Measurements from ENCODE around the gene CACNA1E.

The CACNA1E gene

DNA sequence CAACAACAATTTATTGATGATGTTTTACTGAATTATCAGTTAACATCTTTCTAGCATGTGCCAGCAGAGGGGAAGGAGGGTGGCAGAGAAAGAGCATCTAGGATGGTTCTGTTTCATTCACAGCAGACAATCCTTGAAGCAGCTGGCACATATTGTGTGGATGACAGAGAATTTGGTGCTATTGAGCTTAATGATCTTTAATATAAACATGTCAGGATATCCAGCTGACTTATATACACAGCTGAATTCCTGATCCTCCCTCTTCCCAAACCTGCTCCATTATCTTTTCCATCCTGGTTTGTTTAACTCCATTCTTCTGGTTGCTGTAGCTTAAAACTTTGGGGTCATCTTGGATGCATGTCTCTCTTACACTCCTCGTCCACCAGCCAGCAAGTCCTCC lies 218.6 kb downstream of the CACNA1E start:
- DNase-seq (ENCODE audit: low read depth) = no peak

GRCh38 chr1:181704546-181704945 lies 221.2 kb downstream of the CACNA1E start:
- DNase-seq (ENCODE audit: low read depth) = no peak

GRCh38 chr1:181711820-181712219 lies 228.5 kb downstream of the CACNA1E start:
- no peak for DNase-seq (ENCODE audit: low read depth)

GRCh38 chr1:181712711-181713110 lies 229.4 kb downstream of the CACNA1E start:
- no peak for DNase-seq (ENCODE audit: low read depth)

DNA sequence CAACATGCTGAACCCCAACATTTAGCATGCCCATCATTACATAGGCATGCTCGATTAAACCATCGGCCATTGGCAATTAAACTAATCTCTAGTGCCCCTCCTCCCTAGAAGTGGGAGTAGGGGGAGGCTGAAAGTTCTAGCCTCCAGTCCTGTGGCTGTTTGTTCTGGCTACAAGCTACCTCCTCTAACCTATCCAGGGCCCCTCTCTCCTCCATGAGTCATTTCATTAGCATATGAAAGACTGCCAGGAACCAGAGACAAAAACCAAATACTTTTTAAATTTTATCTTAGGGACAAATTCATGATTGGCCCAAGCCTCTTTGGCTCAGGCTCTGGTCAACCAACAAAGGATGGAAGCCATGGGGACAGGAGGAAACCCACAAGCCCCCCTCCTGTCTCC lies 231.1 kb downstream of the CACNA1E start:
- DNase-seq (ENCODE audit: low read depth) = no peak

DNA sequence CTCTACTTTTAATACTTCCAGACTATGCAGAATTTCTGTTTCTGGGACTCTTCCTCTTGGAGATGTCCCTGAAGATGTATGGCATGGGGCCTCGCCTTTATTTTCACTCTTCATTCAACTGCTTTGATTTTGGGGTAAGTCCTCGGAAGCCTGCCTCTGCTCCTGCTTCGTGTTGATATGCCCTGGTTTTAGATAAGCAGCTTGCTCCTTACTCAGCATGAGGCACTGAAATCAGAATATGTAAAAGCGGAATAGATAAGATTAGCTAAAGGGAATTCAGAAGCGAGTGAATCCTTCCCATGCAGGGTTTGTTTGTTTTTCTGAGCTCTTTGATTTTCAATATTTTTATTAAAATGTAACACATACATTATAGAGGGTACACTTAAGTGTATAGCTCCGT lies 234.7 kb downstream of the CACNA1E start:
- no peak for DNase-seq (ENCODE audit: low read depth)

DNA sequence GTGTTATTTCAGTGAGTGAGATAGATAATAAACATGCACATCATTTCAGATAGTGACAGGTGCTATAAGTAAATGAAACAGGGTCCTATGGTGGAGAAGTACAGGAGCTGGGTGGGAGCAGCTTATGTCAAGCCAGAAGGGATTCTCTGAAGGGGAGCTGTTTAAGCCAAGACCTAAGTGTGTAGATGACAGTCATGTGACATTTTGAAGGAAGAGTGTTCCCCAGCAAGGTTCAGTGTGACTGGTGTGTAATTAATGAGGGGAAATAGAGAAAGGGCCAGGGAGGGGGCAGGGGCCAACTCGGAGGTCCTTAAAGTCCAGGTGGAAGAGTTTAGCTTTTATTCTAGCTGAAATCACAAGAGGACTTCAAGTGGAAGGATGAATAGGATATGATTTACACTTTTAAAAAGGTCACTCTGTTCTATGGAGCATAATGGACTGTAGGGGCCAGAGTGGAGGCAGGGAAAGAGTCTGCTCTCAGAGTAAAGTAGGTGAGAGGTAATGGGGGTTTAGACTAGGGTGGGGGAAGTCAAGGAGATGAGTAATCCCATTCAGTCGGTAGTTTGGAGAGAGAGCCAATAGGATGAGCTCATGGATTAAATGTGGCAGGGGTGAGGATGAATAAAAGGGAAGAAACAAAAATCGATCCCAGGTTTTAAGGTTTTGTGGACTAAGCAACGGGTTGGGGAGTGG lies 243.1 kb downstream of the CACNA1E start:
- DNase-seq (ENCODE audit: low read depth) = no peak

- no peak for DNase-seq (ENCODE audit: low read depth)
Observed at GRCh38 chr1:181730606-181731005, 247.3 kb downstream of the CACNA1E start.

GRCh38 chr1:181732218-181732990 lies 249.1 kb downstream of the CACNA1E start:
- no peak for DNase-seq (ENCODE audit: low read depth)

GRCh38 chr1:181733486-181733885 lies 250.2 kb downstream of the CACNA1E start:
- no peak for DNase-seq (ENCODE audit: low read depth)

DNA sequence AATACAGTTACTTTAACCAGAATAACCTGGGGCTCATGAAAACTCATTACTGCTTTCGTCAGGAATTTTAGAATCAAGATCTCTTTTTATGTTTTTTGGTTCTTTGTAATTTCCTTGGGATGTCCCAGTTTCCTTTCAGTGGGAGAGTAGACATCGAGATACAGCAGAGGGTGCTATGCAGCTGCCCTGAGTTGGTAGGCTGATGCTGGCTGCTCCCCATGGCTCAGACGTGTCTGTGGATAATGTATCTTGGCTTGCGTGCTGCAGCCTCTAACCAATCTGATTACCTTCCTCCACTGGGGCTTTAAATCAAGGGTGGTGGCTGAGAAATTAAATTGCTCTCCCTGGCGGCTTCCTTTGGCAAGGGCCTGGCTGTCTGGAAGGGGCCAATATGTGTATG lies 253.7 kb downstream of the CACNA1E start:
- no peak for DNase-seq (ENCODE audit: low read depth)

DNA sequence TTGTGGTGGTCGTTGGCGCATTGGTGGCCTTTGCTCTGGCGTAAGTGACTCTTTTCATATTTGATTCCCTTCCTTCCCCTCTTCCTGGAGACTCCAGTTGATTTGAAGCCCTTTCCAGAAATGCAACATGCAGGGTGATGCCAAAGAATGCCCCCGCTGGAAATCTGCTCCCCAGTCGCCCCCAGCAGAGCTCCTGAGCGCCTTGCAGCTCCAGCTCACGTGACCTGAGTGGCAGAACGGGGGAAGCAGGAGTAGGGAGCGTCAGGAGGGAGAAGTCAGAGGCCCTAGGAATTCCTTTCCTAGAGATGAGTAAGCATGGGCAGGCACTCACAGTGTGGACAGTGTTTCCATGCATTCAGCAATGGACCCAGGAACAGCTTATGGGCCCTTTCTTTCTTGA lies 255.9 kb downstream of the CACNA1E start:
- DNase-seq (ENCODE audit: low read depth) = no peak

- no peak for DNase-seq (ENCODE audit: low read depth)
Observed at GRCh38 chr1:181742426-181742825, 259.1 kb downstream of the CACNA1E start.

DNA sequence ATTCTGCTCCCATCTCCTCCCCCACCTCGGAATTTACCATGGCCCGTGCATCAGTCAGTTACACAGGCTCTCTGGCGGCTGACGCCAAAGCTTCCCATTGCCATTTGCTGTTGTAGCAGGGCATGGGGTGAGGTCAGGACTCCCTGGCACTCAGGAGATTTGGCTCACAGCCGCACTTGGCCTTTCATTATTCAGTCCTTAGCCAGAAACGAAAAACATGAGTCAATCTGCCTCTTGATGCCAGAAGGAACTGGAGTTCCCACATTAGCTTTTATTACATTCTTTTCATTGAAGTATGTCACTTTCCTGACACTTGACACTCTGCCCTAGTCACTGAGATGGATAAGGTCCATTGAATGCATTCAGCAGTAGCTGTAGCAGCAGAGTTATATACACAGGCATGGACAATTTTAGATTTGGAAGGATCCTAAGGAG lies 260.6 kb downstream of the CACNA1E start:
- DNase-seq (ENCODE audit: low read depth) = no peak

GRCh38 chr1:181746224-181746623 lies 262.9 kb downstream of the CACNA1E start:
- DNase-seq (ENCODE audit: low read depth) = no peak

DNA sequence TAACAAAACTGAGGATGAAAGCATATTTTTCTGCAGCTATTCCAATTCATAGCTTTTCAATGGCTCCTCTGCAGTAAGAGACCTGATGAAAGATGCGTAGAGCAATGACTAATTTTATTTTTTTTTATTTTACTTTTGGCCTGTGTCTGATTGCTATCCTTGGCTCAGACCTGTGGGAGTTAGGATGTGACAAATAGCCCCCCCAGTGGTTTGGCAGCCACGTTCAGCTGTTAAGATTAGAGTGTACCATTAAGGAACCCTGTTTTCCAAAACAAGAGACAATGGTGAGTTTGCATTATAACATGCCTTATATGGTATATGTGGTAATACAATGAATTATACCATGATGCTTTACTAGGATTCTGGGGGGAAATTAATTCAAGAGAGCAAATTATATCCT lies 264.7 kb downstream of the CACNA1E start:
- DNase-seq (ENCODE audit: low read depth) = no peak

DNA sequence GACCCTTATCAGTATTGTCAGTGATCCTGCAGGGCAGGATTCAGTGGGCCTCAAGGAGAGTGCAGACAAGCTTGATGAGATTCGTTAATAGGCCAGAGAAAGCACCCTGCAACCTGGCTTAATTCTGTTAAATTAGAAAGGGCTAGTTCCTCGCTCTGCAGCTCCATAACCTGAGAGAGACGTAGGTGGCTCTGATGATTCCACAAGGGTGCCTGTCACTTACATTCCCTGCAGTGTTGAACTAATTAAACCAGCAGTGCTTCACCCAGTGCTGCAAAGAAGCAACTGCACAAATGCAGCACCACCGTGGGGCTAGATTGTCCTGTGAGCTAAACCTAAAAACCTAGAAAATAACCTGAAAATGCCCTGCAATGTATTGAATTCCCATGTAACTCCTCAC lies 270.8 kb downstream of the CACNA1E start:
- DNase-seq (ENCODE audit: low read depth) = no peak

DNA sequence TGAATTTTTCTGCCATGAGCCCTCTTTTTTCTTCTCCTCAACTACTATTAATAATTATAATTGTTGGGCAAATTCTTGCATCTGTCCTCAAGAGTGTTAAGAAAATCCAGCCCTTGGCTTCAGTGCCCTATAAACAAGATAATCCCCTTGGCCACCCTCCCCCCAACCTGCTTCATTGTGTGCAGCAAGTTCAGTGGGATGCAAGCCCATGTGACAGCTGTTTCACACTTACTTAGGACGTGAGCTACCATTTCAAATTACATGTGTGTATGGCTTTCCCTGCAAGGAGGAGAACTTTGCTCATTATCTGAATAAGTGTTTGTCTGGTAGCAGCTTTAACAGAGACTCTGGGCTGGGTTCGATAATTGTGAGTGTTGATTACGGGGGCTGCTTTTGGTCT lies 276.2 kb downstream of the CACNA1E start:
- DNase-seq (ENCODE audit: low read depth) = no peak

DNA sequence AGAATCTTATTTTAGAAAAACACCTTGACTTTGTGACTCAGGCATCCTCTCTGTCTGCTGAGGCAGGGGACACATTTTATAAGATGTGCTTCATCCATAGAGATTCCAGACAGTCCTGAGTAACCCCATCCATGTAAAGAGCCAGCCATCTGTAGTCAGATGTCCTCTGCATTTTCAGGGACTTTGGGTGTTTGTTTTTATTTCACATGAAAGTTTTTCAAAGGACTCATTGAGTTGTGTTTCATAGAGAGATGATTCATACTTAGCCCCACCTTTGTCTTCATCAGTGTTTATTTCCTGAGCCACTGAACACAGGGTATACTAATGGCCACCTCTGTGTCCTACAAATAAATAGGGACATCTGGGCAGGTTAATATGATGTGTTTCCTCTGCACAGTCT lies 280.4 kb downstream of the CACNA1E start:
- DNase-seq (ENCODE audit: low read depth) = no peak

DNA sequence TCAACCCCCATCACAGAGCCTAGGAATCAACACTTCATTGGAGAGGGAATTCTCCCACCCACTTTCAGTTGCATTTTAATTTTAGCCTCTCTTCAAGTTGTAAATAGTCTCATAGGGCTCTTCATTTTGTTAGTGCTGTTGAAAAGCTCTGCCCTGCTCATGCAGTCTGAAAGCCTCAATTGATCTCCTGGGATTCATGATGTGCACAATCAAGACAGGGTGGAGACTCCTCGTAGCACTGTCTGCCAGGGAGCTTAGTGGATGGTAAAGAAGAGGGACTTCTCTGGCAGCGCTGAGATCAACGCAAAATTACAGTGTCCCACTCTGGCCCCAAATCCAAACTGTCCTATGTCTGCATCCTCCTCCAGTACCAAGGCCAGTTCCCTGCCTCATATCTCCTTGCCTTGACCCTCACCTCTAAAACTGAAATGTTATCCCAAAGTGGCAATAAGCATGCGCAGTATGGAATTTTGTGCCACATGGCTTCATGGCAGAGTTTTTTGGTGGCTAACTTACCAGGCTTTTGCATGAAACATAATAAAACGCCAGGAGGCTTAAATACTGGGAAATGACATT lies 282.2 kb downstream of the CACNA1E start:
- DNase-seq (ENCODE audit: low read depth) = no peak

DNA sequence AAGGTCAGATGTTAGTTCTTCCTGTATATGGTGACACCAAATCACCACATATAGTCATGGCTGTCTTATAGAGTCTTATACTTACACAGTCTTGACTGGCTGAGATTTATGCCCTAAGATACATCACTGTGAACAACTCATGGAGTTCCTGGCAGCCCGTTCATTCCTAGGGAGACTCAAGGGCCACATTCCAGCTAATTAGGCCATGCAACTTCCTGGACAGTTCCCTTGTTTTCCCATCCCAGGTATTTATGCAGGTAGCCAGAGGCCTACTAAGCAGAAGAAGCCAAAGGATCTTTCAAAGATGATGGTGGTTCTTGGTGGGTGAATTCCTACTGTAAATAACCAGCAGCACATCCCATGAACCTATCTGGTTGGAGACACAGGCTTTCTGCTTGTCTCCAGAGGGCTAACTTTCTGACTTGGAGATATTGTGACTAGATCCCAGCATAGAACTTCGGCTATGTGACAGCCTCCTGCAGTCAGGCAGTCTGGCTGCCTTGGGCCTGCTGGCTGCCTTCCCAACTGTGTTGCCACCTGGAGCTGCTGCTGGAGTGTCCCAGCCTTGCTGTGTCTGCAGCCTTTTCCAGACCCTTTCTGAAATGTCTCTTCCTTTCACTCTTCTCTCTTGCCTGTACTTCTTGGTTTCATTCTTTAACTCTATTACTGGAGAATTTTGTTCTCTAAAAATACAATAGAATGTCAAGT lies 283.8 kb downstream of the CACNA1E start:
- DNase-seq (ENCODE audit: low read depth) = no peak

GRCh38 chr1:181768211-181768929 lies 285.1 kb downstream of the CACNA1E start:
- no peak for DNase-seq (ENCODE audit: low read depth)

All from activated T-cell treated with anti-CD3 and anti-CD28 coated beads for 24 hours (primary cell).